Stomach (tissue), 9 donors: Measurements from ENCODE around the gene OGFR. TPM values are rescaled to one million over a fixed set of nuclear protein-coding genes. Genes with fewer than 3 reads are reported as not detected.
A peak's percentile ranks its signal among the peaks of the same experiment; 100 is the strongest.

Experiments used
- DNase-seq, 2 donors: peaks; one replicate each; pipeline versions ENCODE4 v3.0.0 to v3.0.0-alpha.2; 2013 to 2019
- H3K27ac ChIP-seq, 5 donors: fragments of 200-600 bp in 4 of 5; sonication (generic) in 4 of 5; one replicate each; pipeline ENCODE4 v1.5.1; 2013 to 2019; ENCODE audit warnings: mild to moderate bottlenecking in 1 of 5, moderate library complexity in 1 of 5
- H3K27me3 ChIP-seq, 3 donors: fragments of 200-600 bp; sonication (generic); one replicate each; pipeline ENCODE4 v1.5.1; 2017 to 2019; ENCODE audit warnings: mixed run types in 1 of 3
- H3K36me3 ChIP-seq, 4 donors: fragments of 200-600 bp; sonication (generic); 1 replicate in 3 of 4; 2 replicates in 1 of 4; pipeline ENCODE4 v1.5.1; 2016 to 2019
- H3K4me1 ChIP-seq, 4 donors: fragments of 200-600 bp; sonication (generic); one replicate each; pipeline ENCODE4 v1.5.1; 2016 to 2019
- H3K4me3 ChIP-seq, 4 donors: fragments of 200-600 bp; sonication (generic) in 3 of 4; one replicate each; pipeline ENCODE4 v1.5.1; 2016 to 2019; ENCODE audit warnings: mild to moderate bottlenecking in 1 of 4
- H3K9me3 ChIP-seq, 4 donors: fragments of 200-600 bp; sonication (generic); one replicate each; pipeline ENCODE4 v1.5.1; 2016 to 2019
- CTCF ChIP-seq, 7 experiments: fragments of 450-650 bp in 4 of 7; fragments of 200-600 bp in 3 of 7; sonication (generic) in 3 of 7; IDR thresholded peaks; one replicate each; pipeline ENCODE4 v1.5.1; 2016 to 2019; ENCODE audit warnings: antibody characterized with exemption in 7 of 7, control low read depth in 2 of 7, mild to moderate bottlenecking in 1 of 7
- EP300 ChIP-seq: sonication (generic); formaldehyde crosslinking; IDR thresholded peaks from one replicate; pipeline ENCODE4 v1.6.1; 2017; ENCODE audit warnings: antibody characterized with exemption
- POLR2A ChIP-seq, 4 donors: fragments of 450-650 bp; IDR thresholded peaks; one replicate each; pipeline ENCODE4 v1.6.1; 2016; ENCODE audit warnings: antibody characterized with exemption in 4 of 4, control low read depth in 2 of 4, mild to moderate bottlenecking in 1 of 4, moderate library complexity in 1 of 4
- POLR2AphosphoS5 ChIP-seq, 3 donors: sonication (generic); formaldehyde crosslinking; IDR thresholded peaks; one replicate each; pipeline ENCODE4 v1.6.1; 2016; ENCODE audit warnings: antibody characterized with exemption in 3 of 3
- WGBS, 5 donors: extraction: QIAGEN DNeasy Blood & Tissue Kit in 3 of 5; methylation state at CpG; one replicate each; pipeline versions ENCODE4 v1.1.5 to v1.1.7; 2013 to 2018; 5-methylcytosine and 5-hydroxymethylcytosine counted together
- intact Hi-C: fragments of 100-400 bp; cut with DNase I; formaldehyde crosslinking; loops from one replicate; pipeline ENCODE4 v1.15.1; 2023; ENCODE audit warnings: low total_unique reads
- polyA plus RNA-seq, 3 donors: library from polyadenylated mRNA; stranded (reverse); fragments of 200-250 nt; gene quantifications; one replicate each; pipeline ENCODE4 v1.2.3, GENCODE V29; 2013
- total RNA-seq, 5 donors: library from RNA; depleted of rRNA; stranded (reverse); fragments of >200 nt; gene quantifications; one replicate each; pipeline versions ENCODE4 v1.1.0 to v1.2.3, GENCODE V29; 2014 to 2016
- donor health status: healthy with polysubstance abuse.
- donor health status: Bipolar disorder and iron deficiency.
- donor health status: healthy.

Gene OGFR
- total and polyA plus RNA-seq, 8 donors, result 20.1 to 75.3 (median 42.3) TPM

GRCh38 chr20:62786157-62786556 lies 18.5 kb upstream of the OGFR start:
- intact Hi-C loops, result loop anchor here (5.0 to 10.0 kb wide), 2 partner anchors 114 to 291 kb away; no protein-coding TSS in a partner anchor
- H3K4me1 ChIP-seq, result peaks cover 0 to 8% (median under 1%) of the 10 kb centered on the region in 4 donors
- no peak overlapping the region for H3K27ac ChIP-seq
- TF ChIP-seq POLR2AphosphoS5 (IDR thresholded peaks at IDR 0.05) (no peak), POLR2A (IDR thresholded peaks at IDR 0.05) (no peak), EP300 (no peak), CTCF (IDR thresholded peaks at IDR 0.05) (no peak)
- no peaks in the 10 kb centered on the region for H3K9me3 ChIP-seq
- peak in 1 of 2 donors; percentile 50 for DNase-seq
- WGBS, 5 donors, result 76 to 89% (median 80%) methylated on average over 9 to 13 of the region's 13 CpGs
- H3K27me3 ChIP-seq, result peaks cover 0 to 4% (median 0%) of the 10 kb centered on the region in 3 donors
- H3K36me3 ChIP-seq, result no peaks in the 10 kb centered on the region
- H3K4me3 ChIP-seq, result no peak overlapping the region

GRCh38 chr20:62787321-62787720 lies 17.3 kb upstream of the OGFR start:
- Histone ChIP-seq H3K4me1 (peaks cover 0 to 16% (median 2%) of the 10 kb centered on the region in 4 donors), H3K27me3 (peaks cover 0 to 4% (median 0%) of the 10 kb centered on the region in 3 donors), H3K27ac (no peak overlapping the region), H3K36me3 (no peaks in the 10 kb centered on the region), H3K4me3 (no peak overlapping the region), H3K9me3 (no peaks in the 10 kb centered on the region)
- intact Hi-C loops, result loop anchor here (5.0 to 10.0 kb wide), 2 partner anchors 115 to 293 kb away; no protein-coding TSS in a partner anchor
- DNase-seq, result no peak
- 69 to 82% (median 75%) methylated on average over 7 of the region's 7 CpGs for WGBS, 5 donors
- TF ChIP-seq EP300 (no peak), POLR2AphosphoS5 (IDR thresholded peaks at IDR 0.05) (no peak), POLR2A (IDR thresholded peaks at IDR 0.05) (no peak), CTCF (IDR thresholded peaks at IDR 0.05) (no peak)

- intact Hi-C loops, result loop anchor here (5.0 to 10.0 kb wide), 2 partner anchors 116 to 293 kb away; no protein-coding TSS in a partner anchor
- Histone ChIP-seq H3K36me3 (no peaks in the 10 kb centered on the region), H3K4me3 (no peak overlapping the region), H3K9me3 (no peaks in the 10 kb centered on the region), H3K4me1 (peaks cover 0 to 14% (median 2%) of the 10 kb centered on the region in 4 donors), H3K27me3 (peaks cover 0 to 4% (median 0%) of the 10 kb centered on the region in 3 donors), H3K27ac (no peak overlapping the region)
- 67 to 85% (median 73%) methylated on average over 5 of the region's 5 CpGs for WGBS, 5 donors
- no peak for DNase-seq
- TF ChIP-seq POLR2A (IDR thresholded peaks at IDR 0.05) (no peak), EP300 (no peak), POLR2AphosphoS5 (IDR thresholded peaks at IDR 0.05) (no peak), CTCF (IDR thresholded peaks at IDR 0.05) (no peak)
Measured at GRCh38 chr20:62787866-62788265, 16.8 kb upstream of the OGFR start.

- peaks cover 0 to 4% (median 0%) of the 10 kb centered on the region in 3 donors for H3K27me3 ChIP-seq
- no peaks in the 10 kb centered on the region for H3K9me3 ChIP-seq
- intact Hi-C loops, result loop anchor here (5.0 to 10.0 kb wide), 2 partner anchors 116 to 294 kb away; no protein-coding TSS in a partner anchor
- H3K27ac ChIP-seq, result no peak overlapping the region
- TF ChIP-seq CTCF (IDR thresholded peaks at IDR 0.05) (no peak), EP300 (no peak), POLR2A (IDR thresholded peaks at IDR 0.05) (no peak), POLR2AphosphoS5 (IDR thresholded peaks at IDR 0.05) (no peak)
- no peaks in the 10 kb centered on the region for H3K36me3 ChIP-seq
- WGBS, 5 donors, result 64 to 78% (median 74%) methylated on average over 11 to 15 of the region's 15 CpGs
- H3K4me3 ChIP-seq, result no peak overlapping the region
- no peak for DNase-seq
- peaks cover 1 to 16% (median 6%) of the 10 kb centered on the region in 4 donors for H3K4me1 ChIP-seq
Measured at GRCh38 chr20:62788607-62789006, 16.0 kb upstream of the OGFR start.
